NCI-H187 (cell line): Measurements from ENCODE around the gene TPX2.
A peak's percentile ranks its signal among the peaks of the same experiment; 100 is the strongest.
"Not testable (repeated sequence)": the region's sequence is repeated elsewhere in the genome, so short reads cannot be mapped to it uniquely, and the experiment has no call there.

Experiments
- DNase-seq, 2 experiments: peaks; one replicate each; lab custom pipeline; 2025; lab: John Stamatoyannopoulos, UW

TPX2 gene

DNA sequence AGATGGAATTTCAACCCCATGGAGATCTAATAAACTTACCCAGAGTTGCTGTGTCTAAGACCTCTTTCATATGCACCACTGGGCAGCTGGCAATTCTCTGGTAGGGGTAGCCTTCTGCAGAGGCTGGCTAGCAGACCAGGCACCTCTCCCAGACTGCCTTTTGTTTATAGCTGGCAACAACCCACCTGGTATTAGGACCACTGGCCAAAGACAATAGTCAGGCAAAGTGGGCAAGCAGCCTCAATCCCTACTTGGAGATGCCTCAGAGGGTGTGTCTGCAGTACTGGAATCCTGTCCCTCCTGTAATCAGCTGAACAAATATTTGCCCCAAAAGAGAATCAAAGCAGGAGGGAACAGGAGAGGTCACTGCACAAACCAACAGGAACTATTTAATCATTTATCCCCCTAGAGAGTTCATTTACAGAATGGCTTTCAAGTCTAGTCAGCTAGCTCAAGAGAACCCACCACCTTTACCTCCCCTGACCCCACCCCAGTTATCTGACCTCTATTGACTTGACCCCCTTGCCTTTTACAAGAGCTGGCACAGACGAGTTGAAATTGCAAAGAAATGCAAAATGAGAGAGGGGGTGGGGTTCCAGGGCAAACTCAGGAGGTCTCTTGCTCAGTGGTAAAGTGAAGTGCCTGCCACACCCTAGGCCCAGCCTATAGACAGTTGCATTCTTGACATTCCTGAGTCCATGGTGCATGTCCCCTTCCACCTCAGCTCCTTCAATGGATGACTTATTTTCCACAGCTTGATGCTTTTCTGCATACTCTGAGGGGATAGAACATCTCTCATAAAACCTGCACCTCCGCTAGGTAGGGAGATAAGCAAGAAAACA is 19.2 kb upstream of the TPX2 start:
- DNase-seq = no peak

DNA sequence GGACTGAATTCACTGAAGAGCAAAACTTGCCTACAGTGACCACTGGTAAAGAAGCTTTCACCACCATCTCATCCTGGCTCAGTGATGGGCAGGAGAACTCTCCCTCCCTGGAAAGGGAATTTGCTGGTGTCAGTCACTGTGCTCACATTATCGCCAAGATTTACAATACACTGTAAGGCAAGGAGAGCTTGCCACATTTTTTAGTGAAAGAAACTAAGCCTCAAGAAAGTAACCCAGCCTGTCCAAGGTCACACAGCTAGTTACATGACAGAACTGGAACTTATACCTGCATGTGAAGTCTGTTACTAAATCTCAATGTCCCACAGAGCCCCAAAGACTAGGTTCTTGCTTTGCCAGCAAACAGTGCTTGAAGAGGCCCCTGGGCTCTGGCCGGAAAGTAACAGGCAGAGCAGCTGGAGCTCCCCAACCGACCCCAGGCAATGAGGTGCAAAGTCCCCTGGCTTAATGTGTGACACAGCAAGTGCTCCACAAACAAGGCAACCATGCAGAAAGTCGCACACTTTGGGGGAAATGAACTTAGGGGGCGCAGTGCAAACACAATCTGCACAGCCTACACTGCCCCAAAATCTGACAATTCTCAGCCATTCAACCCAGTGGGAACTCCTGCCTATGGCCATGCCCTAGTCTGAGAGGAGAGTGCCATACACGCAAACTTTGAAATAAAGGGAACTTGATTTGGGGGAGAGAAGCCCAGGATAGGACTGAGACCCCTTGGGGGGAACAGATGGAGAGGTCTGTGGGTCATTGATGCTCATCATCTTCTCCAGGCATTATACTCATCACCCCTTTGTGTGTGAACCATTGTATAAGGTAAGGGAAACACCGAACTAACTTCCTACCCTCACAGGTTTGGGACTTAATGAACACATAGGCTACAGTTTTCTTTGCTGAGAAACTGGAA is 18.3 kb upstream of the TPX2 start:
- DNase-seq = no peak

DNA sequence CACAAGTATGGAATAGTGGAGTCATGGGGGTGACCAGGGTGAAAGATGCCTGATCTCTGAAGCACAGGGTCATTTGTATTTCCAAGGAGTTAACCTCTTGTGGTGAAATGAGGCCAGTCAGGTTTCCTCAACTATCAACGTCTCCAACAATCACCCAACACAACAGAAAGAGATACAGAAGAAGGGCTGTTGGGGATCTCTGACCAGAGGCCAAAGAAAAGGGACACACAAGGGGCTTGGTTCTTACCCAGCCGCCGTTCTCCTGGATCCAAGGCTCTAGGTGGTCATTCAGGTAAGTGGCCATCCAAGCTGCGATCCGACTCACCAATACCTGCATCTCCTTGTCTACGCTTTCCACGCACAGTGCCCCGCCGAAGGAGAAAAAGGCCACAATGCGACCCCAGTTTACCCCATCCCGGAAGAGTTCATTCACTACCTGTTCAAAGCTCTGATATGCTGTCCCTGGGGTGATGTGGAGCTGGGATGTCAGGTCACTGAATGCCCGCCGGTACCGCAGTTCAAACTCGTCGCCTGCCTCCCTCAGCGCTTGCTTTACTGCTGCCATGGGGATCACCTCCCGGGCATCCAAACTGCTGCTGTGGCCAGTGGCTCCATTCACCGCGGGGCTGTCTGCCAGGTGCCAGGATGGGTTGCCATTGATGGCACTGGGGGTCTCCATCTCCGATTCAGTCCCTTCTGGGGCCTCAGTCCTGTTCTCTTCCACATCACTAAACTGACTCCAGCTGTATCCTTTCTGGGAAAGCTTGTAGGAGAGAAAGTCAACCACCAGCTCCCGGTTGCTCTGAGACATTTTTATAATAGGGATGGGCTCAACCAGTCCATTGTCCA is 17.5 kb upstream of the TPX2 start:
- DNase-seq = no peak

DNA sequence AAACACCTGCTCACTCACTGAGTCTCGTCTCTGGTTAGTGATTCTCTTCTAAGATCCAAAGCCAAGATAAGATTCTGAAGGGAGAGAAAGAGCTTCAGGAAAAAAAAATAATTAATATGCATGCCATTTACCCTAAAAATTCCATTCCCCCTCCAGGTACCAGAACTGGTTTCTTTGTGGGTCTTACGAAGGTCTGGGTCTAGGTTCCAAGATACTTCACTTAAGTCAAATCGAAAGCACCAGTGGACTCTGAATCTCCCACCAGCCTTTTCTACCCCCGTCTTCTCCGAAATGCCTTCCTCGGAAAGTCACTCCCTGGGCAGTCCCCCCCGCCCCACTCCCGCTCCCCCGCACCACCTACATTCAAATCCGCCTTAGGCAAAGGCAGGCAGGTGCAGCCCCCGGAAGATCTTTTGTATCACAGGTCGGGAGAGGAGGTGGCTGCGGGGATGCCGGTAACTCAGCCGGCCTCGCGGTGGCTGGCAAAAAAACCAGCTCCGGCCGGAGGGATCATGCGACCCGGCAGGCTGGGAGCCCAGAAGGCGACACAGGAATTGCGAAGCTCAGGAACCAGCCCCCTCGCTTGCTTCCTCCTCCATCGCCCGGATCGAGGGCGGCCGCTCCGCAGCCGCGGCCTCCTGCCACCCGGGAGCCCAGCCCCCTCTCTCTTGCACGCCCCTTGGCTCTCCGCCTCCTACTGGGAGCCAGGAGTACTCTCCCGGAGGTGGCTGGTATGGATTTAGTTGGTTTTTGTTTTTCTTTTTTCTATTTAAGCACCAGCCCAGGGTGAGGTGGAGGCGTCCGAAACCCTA is 16.6 kb upstream of the TPX2 start, which contains the start of gene BCL2L1:
Gene BCL2L1 (minus strand): TSS at position 612 of the 812 bp plus-strand sequence. CDS start 650 bp downstream, outside the sequence.
- DNase-seq = peak; percentile 51 to 71

DNA sequence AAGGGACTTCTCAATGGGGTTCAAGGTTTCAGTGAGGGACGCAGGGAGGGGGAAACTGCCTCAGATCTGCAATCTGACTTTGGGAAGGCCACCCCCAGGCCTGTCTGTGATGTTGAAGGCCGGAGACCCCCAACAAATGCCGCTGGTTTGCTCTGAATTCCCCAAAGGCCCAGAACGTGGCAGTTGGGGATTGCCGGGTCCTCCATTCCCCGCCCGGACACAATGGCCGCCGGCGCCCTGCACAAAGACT is 16.1 kb upstream of the TPX2 start:
- DNase-seq = no peak

DNA sequence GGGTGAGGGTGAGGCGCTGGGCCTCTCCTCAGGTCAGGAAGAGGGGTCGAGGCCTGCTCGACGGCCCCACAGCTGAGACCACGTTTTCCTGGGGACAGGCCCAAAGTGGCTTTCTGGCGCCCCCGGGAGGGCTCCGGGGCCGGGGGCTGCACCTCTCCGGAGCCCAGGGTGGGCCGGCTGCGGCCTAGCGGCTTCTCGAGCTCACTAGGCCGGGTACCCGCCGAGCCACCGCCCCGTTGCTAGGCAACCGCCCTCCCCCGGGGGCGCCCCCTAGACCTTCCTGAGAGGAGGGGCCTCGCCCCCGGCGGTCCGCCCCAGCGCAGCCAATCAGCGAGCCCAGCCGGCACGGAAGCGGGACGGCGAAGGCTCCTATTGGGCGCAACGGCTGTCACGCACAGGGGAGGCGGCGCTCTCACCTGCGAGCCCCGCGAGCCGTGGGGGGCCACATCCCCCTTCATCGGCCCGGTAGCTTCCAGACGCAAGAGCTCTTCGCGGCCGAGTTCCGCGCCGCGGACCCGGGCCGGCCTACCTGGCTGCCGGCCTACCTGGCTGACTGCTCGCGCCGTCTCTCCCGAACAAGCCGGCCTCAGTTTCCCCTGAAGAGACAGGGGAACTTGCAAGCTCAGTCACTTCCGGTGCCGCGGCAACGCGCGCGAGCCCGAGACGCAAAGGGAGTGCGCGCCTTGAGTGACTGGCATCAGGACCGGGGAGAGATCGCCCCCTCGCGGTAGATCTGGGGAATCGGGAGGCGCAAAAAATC is 15.6 kb upstream of the TPX2 start:
- peak; percentile 92 to 96 for DNase-seq

DNA sequence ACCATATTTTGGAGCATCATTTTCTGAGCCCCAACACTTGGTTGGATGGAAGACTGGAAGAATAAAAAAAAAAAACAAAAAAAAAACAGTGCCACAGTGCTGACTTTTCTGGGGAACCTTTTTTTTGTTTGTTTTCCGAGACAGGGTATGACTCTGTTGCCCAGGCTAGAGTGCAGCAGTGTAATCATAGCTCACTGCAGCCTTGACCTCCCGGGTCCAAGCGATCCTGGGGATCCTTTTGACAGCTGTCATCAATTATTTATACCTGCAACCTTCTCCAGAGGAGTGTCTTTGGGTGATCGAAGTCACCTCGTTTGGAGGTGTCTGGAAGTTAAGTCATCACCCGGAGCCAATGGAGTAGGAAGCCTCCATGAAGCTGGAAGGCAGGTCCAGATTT is 7.8 kb upstream of the TPX2 start:
- no peak for DNase-seq

DNA sequence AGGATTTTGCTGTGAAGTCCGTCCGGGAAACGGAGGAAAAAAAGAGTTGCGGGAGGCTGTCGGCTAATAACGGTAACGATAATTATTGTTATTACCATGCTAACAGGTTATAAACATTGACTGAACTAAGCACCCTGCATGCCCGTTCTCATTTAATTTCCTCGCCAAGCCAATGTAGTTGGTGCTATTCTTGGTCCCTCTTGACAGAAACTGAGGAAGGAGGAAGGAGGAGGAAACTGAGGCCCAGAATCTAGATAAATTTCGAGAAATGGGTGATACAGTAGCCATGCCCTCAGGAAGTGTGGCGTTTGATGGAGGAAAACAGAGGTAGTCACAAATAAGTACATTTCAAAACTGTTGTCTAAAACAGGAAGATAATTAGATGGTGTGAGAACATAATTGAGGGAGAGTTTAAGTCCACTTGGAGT is 474 bp downstream of the TPX2 start:
- no peak for DNase-seq

DNA sequence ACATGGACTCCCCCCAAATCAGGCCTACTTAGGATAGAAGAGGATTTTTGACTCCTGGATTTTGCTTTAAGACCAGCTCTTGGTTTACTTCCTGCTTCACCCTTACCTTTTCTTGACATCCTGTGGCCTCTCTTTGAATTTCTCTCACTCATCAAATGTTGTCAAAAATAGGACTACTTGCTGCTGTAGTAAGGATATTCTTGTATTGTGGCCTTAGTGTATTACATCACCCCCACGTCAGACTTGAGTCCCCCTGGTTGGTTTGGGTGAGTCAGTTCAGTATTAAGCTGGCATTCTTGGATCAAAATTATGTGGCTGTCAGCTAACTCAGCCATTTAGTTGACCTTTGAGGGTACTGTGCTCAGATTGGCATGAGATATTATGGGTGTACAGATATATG is 1.1 kb downstream of the TPX2 start:
- no peak for DNase-seq

DNA sequence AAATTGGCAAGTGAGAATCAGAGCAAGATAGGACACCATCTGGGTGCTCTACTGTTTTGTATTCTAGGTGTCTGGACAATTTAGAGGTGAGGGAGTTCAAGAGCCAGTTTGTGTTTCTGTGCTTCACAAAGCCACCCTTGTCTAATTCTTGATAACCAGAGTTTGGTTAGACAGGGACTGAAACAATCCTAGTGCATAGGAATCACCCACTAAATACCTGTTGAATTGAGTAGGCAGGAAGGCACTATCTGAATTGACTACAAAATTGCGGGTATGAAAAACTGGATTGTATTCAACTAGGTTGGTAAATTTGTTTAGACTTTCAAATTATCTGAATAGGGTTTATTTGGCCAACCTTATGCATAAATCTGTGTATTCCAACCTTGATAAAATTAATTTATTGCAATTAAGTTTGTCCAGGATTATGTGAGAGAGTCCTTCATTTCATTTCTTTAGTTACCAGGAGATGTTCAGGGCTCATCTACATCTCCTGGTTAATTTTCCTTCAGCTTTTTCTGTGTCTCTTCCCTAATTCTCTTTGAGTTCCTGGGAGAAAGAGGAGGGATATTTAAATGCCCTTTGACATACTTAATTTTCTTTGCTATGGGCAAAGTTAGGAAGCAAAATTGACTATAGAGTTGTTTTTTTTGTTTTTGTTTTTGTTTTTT is 1.7 kb downstream of the TPX2 start:
- no peak for DNase-seq

DNA sequence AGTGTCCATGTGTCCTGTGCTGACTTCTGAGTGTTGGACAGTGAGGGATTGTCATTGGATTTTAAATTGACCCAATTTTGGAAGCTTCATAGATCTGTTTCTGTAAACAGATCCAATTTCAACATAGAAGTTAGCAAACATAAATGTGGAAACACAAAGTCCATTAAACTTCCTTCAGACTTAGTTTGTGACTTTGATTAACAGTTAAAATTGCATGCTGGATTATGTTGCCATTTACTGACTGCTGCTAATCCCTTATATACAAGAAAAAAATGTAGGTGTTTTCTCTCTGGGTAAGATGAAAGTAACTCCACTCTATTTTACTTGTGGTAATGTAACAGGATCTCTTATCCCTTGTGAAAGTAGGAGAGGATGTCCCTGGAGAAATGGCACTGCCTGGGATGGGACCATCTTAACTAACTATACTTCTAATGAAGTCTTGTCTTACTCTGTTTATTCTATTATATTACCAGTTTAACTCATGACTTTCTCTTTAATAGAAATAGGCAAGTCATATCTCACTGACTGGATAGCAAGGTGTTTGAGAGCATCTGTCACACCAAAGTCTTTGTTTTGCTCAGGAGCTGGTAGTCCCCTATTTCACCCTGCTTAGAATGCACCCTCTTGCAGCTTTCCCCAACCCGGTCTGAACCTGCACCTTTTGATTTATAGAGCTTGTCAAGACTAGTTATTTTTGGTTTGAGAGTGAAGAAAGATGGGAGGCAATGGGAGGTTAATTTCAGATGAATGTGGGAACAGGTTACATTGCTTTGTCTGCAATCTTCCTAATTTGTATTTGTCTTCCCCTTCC is 7.2 kb downstream of the TPX2 start:
- no peak for DNase-seq

DNA sequence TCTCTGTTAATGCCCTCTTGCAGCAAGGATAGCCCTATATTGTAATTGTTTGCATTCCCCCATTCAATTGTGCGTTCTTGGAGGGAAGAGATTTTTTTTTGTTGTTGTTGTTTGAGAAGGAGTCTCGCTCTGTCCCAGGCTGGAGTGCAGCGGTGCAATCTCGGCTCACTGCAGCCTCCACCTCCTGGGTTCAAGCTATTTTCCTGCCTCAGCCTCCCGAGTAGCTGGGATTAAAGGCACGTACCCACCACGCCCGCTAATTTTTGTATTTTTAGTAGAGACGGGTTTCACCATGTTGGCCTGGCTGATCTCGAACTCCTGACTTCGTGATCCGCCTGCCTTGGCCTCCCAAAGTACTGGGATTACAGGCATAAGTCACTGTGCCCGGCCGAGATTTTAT is 7.9 kb downstream of the TPX2 start:
- DNase-seq = not testable (repeated sequence)

DNA sequence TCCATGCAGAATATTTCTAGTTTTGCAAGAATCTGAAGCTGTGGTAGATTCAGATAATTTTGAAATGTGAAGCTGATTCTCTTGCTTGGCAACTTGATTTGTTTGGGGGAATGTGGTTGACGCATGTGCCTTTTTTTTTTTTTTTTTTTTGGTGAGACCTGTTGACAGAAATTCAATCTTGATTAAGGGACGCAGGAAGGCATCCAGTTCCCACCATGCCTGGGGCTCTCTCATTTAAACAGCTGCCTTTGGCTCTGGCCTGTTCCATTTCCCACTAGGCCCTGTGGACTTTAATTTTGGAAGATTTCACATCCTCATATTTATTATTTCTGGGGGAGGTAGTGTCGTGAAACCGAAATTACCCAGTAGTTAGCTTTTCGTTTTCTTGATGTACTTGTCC is 8.6 kb downstream of the TPX2 start:
- no peak for DNase-seq

DNA sequence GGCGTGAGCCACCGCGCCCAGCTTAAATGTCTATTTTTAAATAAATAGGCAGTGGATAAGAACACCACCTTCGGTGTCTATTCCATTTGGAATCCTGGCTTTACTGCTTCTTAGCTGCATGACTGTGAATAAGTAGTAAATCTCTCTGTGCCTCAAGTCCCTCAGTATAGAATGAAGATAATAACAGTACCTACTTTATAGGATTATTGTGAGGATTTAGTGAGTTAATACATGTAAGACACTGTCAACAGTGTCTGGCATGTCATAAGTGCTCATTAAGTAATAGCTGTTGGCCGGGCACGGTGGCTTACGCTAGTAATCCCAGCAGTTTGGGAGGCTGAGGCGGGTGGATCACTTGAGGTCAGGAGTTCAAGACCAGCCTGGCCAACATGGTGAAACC is 10.1 kb downstream of the TPX2 start:
- DNase-seq = no peak

DNA sequence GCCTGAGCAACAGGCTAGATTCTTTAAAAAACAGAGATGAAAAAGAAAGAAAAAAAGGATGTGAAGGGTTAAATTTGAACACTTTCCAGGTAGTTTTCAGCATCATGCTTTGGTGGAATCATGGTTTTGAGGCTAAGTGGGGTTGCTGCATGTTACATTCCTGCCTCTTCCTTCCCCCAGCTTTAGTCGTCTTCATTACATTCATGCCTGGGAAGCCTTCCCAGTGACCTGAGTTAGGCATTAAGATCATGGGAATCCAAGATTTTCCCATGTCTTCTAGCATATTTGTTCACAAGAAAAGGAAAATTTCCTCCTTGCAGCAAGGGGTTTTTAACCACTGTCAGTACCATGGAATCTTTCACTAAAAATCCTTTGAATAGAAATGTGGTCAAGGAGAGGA is 12.0 kb downstream of the TPX2 start:
- no peak for DNase-seq

DNA sequence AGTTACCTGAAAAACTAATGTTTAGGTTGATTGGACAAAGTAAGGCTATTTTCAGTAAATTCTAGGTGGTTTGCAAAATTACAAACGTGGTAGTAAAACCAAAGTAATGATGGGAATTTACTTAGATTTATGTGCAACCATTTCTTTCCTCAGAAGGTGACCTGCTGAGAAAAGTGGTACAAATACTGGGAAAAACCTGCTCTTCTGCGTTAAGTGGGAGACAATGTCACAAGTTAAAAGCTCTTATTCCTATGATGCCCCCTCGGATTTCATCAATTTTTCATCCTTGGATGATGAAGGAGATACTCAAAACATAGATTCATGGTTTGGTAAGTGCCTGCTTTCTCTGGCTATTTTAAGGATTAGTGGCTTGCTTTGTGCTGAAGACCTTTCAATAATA is 18.2 kb downstream of the TPX2 start:
- DNase-seq = no peak

DNA sequence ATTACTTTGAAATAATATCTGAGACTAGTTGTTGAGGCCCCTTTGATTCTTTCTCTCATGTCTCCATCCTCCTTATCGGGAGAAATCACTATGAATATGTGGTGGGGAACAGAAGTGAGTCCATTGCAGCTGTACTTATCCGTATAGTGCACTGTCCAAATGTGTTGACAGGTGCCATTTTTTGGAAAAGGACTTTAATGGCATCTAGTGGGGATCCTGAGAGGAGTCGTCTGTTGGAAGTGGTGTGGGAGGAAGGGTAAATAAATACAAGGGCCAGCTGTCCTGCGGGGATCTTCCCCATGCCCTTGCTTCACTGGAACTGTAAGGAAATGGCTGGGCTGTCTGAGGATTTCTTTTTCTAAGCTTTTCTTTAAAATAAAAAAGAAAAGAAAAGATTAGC is 19.4 kb downstream of the TPX2 start:
- no peak for DNase-seq

DNA sequence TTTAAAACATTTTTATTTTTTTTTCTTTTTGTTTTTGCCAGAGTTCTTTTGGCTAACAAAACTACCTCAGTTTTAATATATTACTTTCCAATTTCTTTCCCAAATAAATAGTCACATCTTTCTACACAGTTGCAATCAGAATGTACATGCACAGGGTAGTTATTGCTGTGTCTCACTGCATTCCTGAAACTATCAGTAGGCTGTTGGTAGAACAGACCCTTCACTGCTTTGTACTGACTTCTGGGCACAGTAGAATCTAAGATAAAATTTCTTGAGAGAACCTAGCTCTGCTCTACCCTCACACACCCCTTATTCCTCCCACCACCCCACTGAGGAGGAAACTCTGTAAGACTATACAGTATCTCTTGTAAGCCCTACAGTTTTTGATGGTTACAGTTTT is 19.9 kb downstream of the TPX2 start:
- DNase-seq = no peak

DNA sequence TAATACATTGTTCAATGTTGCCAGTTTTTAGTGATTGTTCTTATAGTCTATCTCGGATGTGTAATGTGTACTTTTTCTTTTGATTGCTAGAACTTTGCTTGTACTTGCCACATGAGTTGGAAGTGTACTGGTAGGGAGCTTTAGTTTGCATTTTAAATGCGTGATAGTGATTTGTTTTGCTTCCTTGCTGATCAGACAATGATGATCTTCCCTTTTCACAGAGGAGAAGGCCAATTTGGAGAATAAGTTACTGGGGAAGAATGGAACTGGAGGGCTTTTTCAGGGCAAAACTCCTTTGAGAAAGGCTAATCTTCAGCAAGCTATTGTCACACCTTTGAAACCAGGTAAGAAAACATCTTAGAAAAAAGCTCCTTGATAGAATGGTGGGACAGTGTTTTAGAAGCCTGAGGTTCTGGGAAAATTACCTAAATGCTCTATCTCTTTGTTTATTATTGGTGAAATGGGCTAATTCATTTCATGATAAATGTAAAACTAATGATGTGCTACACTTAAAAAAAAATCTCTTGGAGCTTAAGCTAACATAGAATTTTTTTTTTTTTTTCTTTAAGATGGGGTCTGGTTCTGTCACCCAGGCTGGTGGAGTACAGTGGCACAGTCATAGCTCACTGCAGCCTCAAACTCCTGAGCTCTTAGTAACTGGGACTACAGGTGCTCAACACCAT is 20.9 kb downstream of the TPX2 start:
- DNase-seq = no peak
